Prostate gland (tissue), 2 donors: ENCODE data around the gene ST8SIA6.

ENCODE experiments used
- POLR2A ChIP-seq: fragments of 450-650 bp; IDR thresholded peaks from one replicate; pipeline ENCODE4 v1.6.1; 2016; ENCODE audit warnings: antibody characterized with exemption, mild to moderate bottlenecking
- POLR2AphosphoS5 ChIP-seq: sonication (generic); formaldehyde crosslinking; IDR thresholded peaks from one replicate; pipeline ENCODE4 v1.6.1; 2017; ENCODE audit warnings: antibody characterized with exemption
- TF ChIP-seq, protein P1 (sequence below), 4 experiments: fragments of 200-600 bp in 2 of 4; fragments of 450-650 bp in 2 of 4; sonication (generic) in 2 of 4; IDR thresholded peaks; 1 replicate in 3 of 4; 2 replicates in 1 of 4; pipeline ENCODE4 v1.5.1; 2016 to 2019; ENCODE audit warnings: antibody characterized with exemption in 4 of 4, mild to moderate bottlenecking in 2 of 4, moderate library complexity in 2 of 4

- TF ChIP-seq, protein P1, sequence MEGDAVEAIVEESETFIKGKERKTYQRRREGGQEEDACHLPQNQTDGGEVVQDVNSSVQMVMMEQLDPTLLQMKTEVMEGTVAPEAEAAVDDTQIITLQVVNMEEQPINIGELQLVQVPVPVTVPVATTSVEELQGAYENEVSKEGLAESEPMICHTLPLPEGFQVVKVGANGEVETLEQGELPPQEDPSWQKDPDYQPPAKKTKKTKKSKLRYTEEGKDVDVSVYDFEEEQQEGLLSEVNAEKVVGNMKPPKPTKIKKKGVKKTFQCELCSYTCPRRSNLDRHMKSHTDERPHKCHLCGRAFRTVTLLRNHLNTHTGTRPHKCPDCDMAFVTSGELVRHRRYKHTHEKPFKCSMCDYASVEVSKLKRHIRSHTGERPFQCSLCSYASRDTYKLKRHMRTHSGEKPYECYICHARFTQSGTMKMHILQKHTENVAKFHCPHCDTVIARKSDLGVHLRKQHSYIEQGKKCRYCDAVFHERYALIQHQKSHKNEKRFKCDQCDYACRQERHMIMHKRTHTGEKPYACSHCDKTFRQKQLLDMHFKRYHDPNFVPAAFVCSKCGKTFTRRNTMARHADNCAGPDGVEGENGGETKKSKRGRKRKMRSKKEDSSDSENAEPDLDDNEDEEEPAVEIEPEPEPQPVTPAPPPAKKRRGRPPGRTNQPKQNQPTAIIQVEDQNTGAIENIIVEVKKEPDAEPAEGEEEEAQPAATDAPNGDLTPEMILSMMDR (IDR thresholded peaks at IDR 0.05), result no peak
- TF ChIP-seq POLR2A (no peak), POLR2AphosphoS5 (no peak)
Observed at GRCh38 chr10:17427666-17428350, 26.6 kb downstream of the ST8SIA6 start.
